ENCODE measurements around the gene TP53TG3F. TPM values are rescaled to one million over a fixed set of nuclear protein-coding genes. Genes with fewer than 3 reads are reported as not detected.
"Not testable (repeated sequence)": the region's sequence is repeated elsewhere in the genome, so short reads cannot be mapped to it uniquely, and the experiment has no call there.

TP53TG3F gene
- total and polyA plus RNA-seq, 10 of the 15 experiments (the other 5 are each of a cell fraction or from before 2014, with no cell fraction given), result not detected

DNA sequence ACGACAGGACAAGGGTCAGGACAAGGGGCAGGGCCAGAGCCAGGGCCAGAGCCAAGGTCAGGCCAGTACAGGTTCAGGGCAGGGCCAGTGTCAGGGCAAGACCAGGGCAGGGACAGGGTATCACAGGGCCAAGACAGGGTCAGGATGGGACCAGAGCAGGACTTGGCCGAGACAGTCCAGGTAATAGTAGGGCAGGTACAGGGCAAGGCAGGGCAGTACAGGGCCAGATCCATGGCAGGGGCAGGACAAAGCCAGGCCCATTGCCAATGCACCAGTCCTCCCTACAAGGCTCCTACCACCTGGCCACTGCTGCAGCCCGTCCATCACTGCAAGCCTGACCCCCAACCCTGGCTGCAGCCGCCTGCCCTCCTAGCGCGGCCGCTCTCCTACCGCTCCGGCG is 50.5 kb downstream of the TP53TG3F start:
- in situ Hi-C loops (cut with MboI); CTCF ChIA-PET; H3K4me2 ChIP-seq (ENCODE audit: control insufficient read depth, insufficient read depth); RAD21 ChIA-PET (ENCODE audit: unreplicated experiment); H3K27me3 ChIP-seq (replicated peaks in 1 of 2; ENCODE audit: control insufficient read depth in 2 of 2, insufficient read depth in 2 of 2, low read length in 1 of 2); ATAC-seq; H4K20me1 ChIP-seq (ENCODE audit: control insufficient read depth, insufficient read depth); H3K36me3 ChIP-seq (ENCODE audit: control insufficient read depth in 2 of 2, insufficient read depth in 2 of 2, low read length in 1 of 2); DNase-seq (ENCODE audit: low read depth, low spot score); SMC1A ChIA-PET (ENCODE audit: uncharacterized antibody, unreplicated experiment); H3K79me2 ChIP-seq (ENCODE audit: control insufficient read depth, insufficient read depth, low read length); intact Hi-C loops (cut with micrococcal nuclease; ENCODE audit: unreplicated experiment); H3K9ac ChIP-seq (ENCODE audit: control insufficient read depth, insufficient read depth, low read length); FAIRE-seq; H3K27ac ChIP-seq (ENCODE audit: control insufficient read depth, insufficient read depth); H2AFZ ChIP-seq (ENCODE audit: control insufficient read depth, low read depth, low read length); BruUV-seq (replicated peaks); H3K9me3 ChIP-seq (replicated peaks; ENCODE audit: control insufficient read depth, insufficient read depth, low read length); POLR2A ChIA-PET; H3K4me3 ChIP-seq; H3K4me1 ChIP-seq (ENCODE audit: control insufficient read depth, insufficient read depth, low read length): not testable (repeated sequence)
- WGBS (ENCODE audit: insufficient coverage, insufficient replicate concordance, low lambda C conversion rate, missing lambda C conversion rate), result 0% methylated on average over 1 of the region's 10 CpGs

Small RNA genes within 50 kb of the gene (small RNA-seq; reads per million reads assigned to genes)
- gene AC136944.5, result not detected
- gene AC136944.6, result not detected

Other genes with a start within 250 kb of the TP53TG3F start
- not detected in 2 replicates for gene TP53TG3E, start 155.3 kb upstream of the TP53TG3F start, total RNA-seq (2014; rRNA removed)
- gene TP53TG3E, start 155.3 kb upstream of the TP53TG3F start, total RNA-seq (2014; rRNA removed; fragmentation: Illumina TruSeq; extraction: Trizol), result not detected in 2 replicates
- gene TP53TG3E, start 155.3 kb upstream of the TP53TG3F start, total RNA-seq (2021), result not detected in 2 replicates
- not detected in 2 replicates for gene TP53TG3E, start 155.3 kb upstream of the TP53TG3F start, polyA plus RNA-seq (2011; rRNA removed)
- not detected in 2 replicates for gene TP53TG3E, start 155.3 kb upstream of the TP53TG3F start, polyA plus RNA-seq (2014; fragmentation: Illumina TruSeq; extraction: Trizol)
- gene TP53TG3E, start 155.3 kb upstream of the TP53TG3F start, polyA plus RNA-seq (2014; fragmentation: Nextera tagmentation; extraction: Ambion mirVana), result not detected
- gene TP53TG3E, start 155.3 kb upstream of the TP53TG3F start, polyA plus RNA-seq (2014; rRNA removed), result not detected in 2 replicates
- not detected for gene TP53TG3E, start 155.3 kb upstream of the TP53TG3F start, polyA plus RNA-seq (2016; fragmentation: Nextera tagmentation; extraction: Ambion mirVana)
- gene TP53TG3B, start 98.8 kb upstream of the TP53TG3F start, total RNA-seq (2014; rRNA removed), result not detected in 2 replicates
- gene TP53TG3B, start 98.8 kb upstream of the TP53TG3F start, total RNA-seq (2014; rRNA removed; fragmentation: Illumina TruSeq; extraction: Trizol), result not detected in 2 replicates
- gene TP53TG3B, start 98.8 kb upstream of the TP53TG3F start, total RNA-seq (2021), result not detected in 2 replicates
- gene TP53TG3B, start 98.8 kb upstream of the TP53TG3F start, polyA plus RNA-seq (2011; rRNA removed), result not detected in 2 replicates
- not detected in 2 replicates for gene TP53TG3B, start 98.8 kb upstream of the TP53TG3F start, polyA plus RNA-seq (2014; fragmentation: Illumina TruSeq; extraction: Trizol)
- gene TP53TG3B, start 98.8 kb upstream of the TP53TG3F start, polyA plus RNA-seq (2014; fragmentation: Nextera tagmentation; extraction: Ambion mirVana), result not detected
- gene TP53TG3B, start 98.8 kb upstream of the TP53TG3F start, polyA plus RNA-seq (2014; rRNA removed), result not detected in 2 replicates
- gene TP53TG3B, start 98.8 kb upstream of the TP53TG3F start, polyA plus RNA-seq (2016; fragmentation: Nextera tagmentation; extraction: Ambion mirVana), result not detected

All from GM12878 (cell line).